ENCODE measurements around the gene PRR11. TPM values are rescaled to one million over a fixed set of nuclear protein-coding genes. Genes with fewer than 3 reads are reported as not detected.

Gene PRR11
- polyA plus RNA-seq, 3 donors: 1.1 to 3.9 (median 1.7) TPM

DNA sequence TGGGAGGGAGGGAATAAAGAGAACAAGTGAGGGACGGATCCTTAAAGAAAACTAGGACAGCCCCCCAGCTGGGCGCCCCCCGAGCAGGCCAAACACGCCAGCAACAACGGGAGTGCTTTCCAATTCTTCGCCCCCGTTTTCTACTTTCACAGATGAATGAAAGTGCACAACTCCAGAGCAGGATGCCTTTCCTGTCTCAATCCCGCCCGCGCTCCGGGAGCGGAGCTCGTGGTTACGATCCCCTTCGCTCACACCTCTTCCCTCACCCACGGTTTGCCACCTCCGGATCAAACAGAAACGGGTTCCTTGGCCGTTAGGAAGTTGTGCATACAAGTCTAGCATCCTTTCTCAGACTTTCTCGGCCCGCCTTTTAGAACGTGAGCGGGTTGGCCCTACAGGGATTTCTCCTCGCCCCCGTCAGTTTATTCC lies 1.2 kb upstream of the PRR11 start:
- no peaks in the 10 kb centered on the region for H3K27me3 ChIP-seq (ENCODE audit: control insufficient read depth in 2 of 2, insufficient read depth in 2 of 2, low read length in 2 of 2)
- TF ChIP-seq, protein P1, sequence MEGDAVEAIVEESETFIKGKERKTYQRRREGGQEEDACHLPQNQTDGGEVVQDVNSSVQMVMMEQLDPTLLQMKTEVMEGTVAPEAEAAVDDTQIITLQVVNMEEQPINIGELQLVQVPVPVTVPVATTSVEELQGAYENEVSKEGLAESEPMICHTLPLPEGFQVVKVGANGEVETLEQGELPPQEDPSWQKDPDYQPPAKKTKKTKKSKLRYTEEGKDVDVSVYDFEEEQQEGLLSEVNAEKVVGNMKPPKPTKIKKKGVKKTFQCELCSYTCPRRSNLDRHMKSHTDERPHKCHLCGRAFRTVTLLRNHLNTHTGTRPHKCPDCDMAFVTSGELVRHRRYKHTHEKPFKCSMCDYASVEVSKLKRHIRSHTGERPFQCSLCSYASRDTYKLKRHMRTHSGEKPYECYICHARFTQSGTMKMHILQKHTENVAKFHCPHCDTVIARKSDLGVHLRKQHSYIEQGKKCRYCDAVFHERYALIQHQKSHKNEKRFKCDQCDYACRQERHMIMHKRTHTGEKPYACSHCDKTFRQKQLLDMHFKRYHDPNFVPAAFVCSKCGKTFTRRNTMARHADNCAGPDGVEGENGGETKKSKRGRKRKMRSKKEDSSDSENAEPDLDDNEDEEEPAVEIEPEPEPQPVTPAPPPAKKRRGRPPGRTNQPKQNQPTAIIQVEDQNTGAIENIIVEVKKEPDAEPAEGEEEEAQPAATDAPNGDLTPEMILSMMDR (IDR thresholded peaks at IDR 0.05): no peak
- Mint-ChIP-seq H3K4me1 (peaks cover 36% of the 10 kb centered on the region), H3K27me3 (ENCODE audit: low read depth in 3 of 3) (no peaks in the 10 kb centered on the region), H3K9me3 (no peaks in the 10 kb centered on the region), H3K36me3 (peaks cover 0 to 3% of the 10 kb centered on the region in 2 donors), H3K27ac (no peak overlapping the region), H3K4me3 (no peak overlapping the region)
- H3K36me3 ChIP-seq (replicated peaks in 1 of 2; ENCODE audit: control insufficient read depth in 1 of 2, insufficient read depth in 2 of 2, low read length in 2 of 2): no peaks in the 10 kb centered on the region
- 0% methylated on average over 25 of the region's 25 CpGs for WGBS (ENCODE audit: insufficient coverage)
- H3K4me3 ChIP-seq (replicated peaks in 1 of 3; ENCODE audit: low read depth in 2 of 3, low read length in 3 of 3): peak overlapping the region; percentile 86 to 100 (median 99)
- DNase-seq: peak in 2 of 3 donors; percentile 8 to 17
- H3K4me1 ChIP-seq (ENCODE audit: control insufficient read depth in 1 of 2, insufficient read depth in 2 of 2, low read length in 2 of 2): peaks cover 25 to 41% of the 10 kb centered on the region in 2 donors
- intact Hi-C loops (cut with micrococcal nuclease): loop anchor here (2.0 to 10.0 kb wide), 2 partner anchors 48 to 60 kb away; partner anchors contain the start of genes TRIM37 (in 2 of the 2) and SMG8 (in 1 of the 2)
- H2AFZ ChIP-seq (ENCODE audit: insufficient read depth, low read depth, low read length, poor library complexity, severe bottlenecking): peak overlapping the region; percentile 92
- peak overlapping the region; percentile 68 for H3K9ac ChIP-seq (ENCODE audit: insufficient read depth, low read length, poor library complexity, severe bottlenecking)
- H3K27ac ChIP-seq (ENCODE audit: low read depth in 1 of 2, low read length in 2 of 2): peak overlapping the region; percentile 51 to 76
- H3K79me2 ChIP-seq (ENCODE audit: insufficient read depth, low read length): peaks cover 94% of the 10 kb centered on the region
- no peaks in the 10 kb centered on the region for H4K20me1 ChIP-seq (ENCODE audit: insufficient read depth, low read length)
- H3K4me2 ChIP-seq (replicated peaks; ENCODE audit: extremely low read depth, low read length, poor library complexity, severe bottlenecking): peak overlapping the region; percentile 91
- H3K9me3 ChIP-seq (replicated peaks in 1 of 2; ENCODE audit: control insufficient read depth in 1 of 2, insufficient read depth in 1 of 2, low read length in 2 of 2): no peaks in the 10 kb centered on the region

DNA sequence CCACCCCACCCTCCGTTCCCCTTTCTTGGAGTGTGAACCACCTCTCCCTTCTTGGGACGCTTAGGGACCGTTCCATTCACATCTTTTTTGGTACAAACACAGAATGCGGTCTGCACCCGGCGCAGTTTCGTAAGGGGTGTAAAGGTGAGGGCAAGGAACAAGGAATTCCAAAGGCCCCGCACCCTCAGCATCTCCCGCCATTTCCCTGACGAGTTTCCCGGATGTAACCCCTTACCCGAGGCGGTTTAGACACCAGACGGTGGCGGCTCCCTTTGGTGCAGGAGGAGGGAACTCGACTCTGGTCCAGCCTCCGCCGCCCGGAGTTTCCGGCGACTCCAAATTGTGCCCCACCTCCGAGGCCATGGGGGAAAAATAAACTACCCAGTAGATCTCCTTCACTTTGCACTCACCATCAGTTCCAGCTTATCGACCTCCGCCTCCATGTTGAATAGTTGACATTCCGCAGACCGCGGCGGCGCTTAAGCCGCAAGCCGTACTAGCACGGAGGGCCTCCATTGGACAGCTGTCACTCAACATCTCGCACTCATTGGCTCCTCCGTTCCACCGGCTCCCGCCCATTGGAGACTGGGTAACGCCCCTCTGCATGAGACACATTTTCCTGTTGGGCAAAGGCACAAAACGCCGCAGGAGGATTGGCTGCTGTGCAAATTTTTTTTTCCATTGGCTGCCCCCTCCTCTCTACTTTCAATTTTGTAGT lies 666 bp upstream of the PRR11 start, which contains the start of gene SKA2:
Gene SKA2 (minus strand): TSS at position 466 of the 718 bp plus-strand sequence. CDS start 23 bp downstream, at position 443.
- H4K20me1 ChIP-seq (ENCODE audit: insufficient read depth, low read length): no peaks in the 10 kb centered on the region
- no peaks in the 10 kb centered on the region for H3K9me3 ChIP-seq (replicated peaks in 1 of 2; ENCODE audit: control insufficient read depth in 1 of 2, insufficient read depth in 1 of 2, low read length in 2 of 2)
- 0% methylated on average over 22 of the region's 39 CpGs for WGBS (ENCODE audit: insufficient coverage)
- intact Hi-C loops (cut with micrococcal nuclease): loop anchor here (2.0 to 10.0 kb wide), 2 partner anchors 48 to 60 kb away; partner anchors contain the start of genes TRIM37 (in 2 of the 2) and SMG8 (in 1 of the 2)
- H3K4me3 Mint-ChIP-seq: no peak within 1 kb of the TSS
- H3K79me2 ChIP-seq (ENCODE audit: insufficient read depth, low read length): peaks cover 94% of the 10 kb centered on the region
- H2AFZ ChIP-seq (ENCODE audit: insufficient read depth, low read depth, low read length, poor library complexity, severe bottlenecking): peak within 1 kb of the TSS; percentile 92
- peak within 1 kb of the TSS; percentile 51 to 76 for H3K27ac ChIP-seq (ENCODE audit: low read depth in 1 of 2, low read length in 2 of 2)
- no peak within 1 kb of the TSS for H3K27ac Mint-ChIP-seq
- peaks cover 25 to 41% of the 10 kb centered on the region in 2 donors for H3K4me1 ChIP-seq (ENCODE audit: control insufficient read depth in 1 of 2, insufficient read depth in 2 of 2, low read length in 2 of 2)
- no peaks in the 10 kb centered on the region for H3K36me3 ChIP-seq (replicated peaks in 1 of 2; ENCODE audit: control insufficient read depth in 1 of 2, insufficient read depth in 2 of 2, low read length in 2 of 2)
- TF ChIP-seq, protein P1 (IDR thresholded peaks at IDR 0.05): no peak
- H3K36me3 Mint-ChIP-seq: peaks cover 0 to 3% of the 10 kb centered on the region in 2 donors
- no peak for DNase-seq
- H3K9me3 Mint-ChIP-seq: no peaks in the 10 kb centered on the region
- no peaks in the 10 kb centered on the region for H3K27me3 Mint-ChIP-seq (ENCODE audit: low read depth in 3 of 3)
- peak within 1 kb of the TSS; percentile 68 for H3K9ac ChIP-seq (ENCODE audit: insufficient read depth, low read length, poor library complexity, severe bottlenecking)
- H3K4me1 Mint-ChIP-seq: peaks cover 41% of the 10 kb centered on the region
- H3K4me2 ChIP-seq (replicated peaks; ENCODE audit: extremely low read depth, low read length, poor library complexity, severe bottlenecking): peak within 1 kb of the TSS; percentile 91
- H3K27me3 ChIP-seq (ENCODE audit: control insufficient read depth in 2 of 2, insufficient read depth in 2 of 2, low read length in 2 of 2): no peaks in the 10 kb centered on the region
- peak within 1 kb of the TSS; percentile 86 to 100 (median 99) for H3K4me3 ChIP-seq (replicated peaks in 1 of 3; ENCODE audit: low read depth in 2 of 3, low read length in 3 of 3)
